ENCODE results near the gene HS3ST5.
"Not testable (repeated sequence)": the region's sequence is repeated elsewhere in the genome, so short reads cannot be mapped to it uniquely, and the experiment has no call there.

HS3ST5 gene

GRCh38 chr6:114187563-114187962 lies 155.3 kb downstream of the HS3ST5 start:
- no peak for DNase-seq

- DNase-seq, result no peak
Observed at GRCh38 chr6:114181664-114182063, 161.2 kb downstream of the HS3ST5 start.

- no peak for DNase-seq
Observed at GRCh38 chr6:114179411-114179810, 163.4 kb downstream of the HS3ST5 start.

GRCh38 chr6:114176726-114177125 lies 166.1 kb downstream of the HS3ST5 start:
- no peak for DNase-seq

DNA sequence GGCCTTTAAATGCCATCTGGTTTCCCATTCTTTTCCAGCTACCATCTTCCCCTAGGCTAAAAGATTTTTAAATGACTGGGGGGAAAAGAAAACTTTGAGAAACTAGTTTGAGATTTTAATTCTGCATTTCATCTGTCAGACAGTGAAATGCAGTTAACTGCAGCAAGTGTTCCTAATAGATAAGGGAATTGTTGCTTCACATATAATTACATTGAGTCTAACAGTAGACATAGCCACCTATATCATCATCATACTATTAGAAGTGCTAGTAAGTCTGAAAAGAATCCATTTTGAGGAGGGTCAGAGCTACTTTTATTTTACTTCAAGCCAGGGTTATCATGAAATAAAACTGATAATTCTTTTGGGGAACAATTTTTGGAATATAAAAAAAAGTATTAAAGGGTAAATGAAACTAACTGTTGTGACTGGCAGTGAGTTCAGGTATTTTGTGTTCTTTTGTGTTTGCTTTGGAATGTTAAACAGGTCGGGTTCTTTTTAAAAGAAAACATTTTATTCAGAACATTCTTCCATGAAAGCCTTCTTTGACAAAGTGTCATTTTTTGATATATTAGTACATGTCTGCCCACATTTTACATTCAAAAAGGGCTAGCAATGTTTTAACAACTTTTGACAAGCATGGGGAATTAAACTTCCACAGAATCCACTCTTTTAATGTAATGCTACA lies 170.1 kb downstream of the HS3ST5 start:
- no peak for DNase-seq

GRCh38 chr6:114171473-114171872 lies 171.3 kb downstream of the HS3ST5 start:
- no peak for DNase-seq

GRCh38 chr6:114170958-114171387 lies 171.8 kb downstream of the HS3ST5 start:
- DNase-seq, result no peak

DNA sequence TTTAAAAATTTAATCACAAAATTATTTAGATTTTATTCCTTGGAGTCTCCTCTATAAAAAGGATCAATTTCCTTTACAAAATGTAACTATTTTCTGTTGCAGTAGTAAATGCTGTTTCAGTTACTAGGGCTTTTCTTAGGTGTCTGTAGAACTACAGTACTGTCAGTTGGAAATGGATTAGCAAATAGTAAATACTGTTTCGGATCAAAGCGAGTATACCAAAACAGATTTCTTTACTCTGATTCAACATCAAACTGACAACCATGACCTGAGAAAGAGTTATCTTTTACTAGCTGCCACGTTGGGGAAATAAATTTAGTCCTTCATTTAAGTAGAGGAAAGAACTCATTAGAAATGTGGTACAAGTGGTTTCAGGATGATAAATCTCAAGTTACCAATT lies 172.5 kb downstream of the HS3ST5 start:
- no peak for DNase-seq

DNA sequence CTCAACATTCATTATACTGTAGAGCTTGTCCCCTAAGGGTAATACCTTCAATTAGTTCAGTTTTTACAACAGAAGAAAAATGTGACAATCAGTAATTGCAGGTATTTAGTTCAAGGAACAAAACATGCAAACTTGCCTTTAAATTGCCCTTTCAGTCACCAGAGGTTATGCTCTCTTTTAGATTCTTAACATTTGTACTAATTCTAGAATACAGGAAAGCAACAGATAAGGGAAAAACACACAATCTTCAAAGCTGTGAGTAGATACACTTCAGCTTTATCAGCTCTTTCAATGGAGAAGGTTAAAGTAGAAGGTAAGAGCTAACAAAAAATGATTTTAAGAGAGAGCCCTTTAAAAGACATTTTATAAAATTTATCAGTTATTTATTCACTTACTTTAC lies 173.1 kb downstream of the HS3ST5 start:
- no peak for DNase-seq

DNA sequence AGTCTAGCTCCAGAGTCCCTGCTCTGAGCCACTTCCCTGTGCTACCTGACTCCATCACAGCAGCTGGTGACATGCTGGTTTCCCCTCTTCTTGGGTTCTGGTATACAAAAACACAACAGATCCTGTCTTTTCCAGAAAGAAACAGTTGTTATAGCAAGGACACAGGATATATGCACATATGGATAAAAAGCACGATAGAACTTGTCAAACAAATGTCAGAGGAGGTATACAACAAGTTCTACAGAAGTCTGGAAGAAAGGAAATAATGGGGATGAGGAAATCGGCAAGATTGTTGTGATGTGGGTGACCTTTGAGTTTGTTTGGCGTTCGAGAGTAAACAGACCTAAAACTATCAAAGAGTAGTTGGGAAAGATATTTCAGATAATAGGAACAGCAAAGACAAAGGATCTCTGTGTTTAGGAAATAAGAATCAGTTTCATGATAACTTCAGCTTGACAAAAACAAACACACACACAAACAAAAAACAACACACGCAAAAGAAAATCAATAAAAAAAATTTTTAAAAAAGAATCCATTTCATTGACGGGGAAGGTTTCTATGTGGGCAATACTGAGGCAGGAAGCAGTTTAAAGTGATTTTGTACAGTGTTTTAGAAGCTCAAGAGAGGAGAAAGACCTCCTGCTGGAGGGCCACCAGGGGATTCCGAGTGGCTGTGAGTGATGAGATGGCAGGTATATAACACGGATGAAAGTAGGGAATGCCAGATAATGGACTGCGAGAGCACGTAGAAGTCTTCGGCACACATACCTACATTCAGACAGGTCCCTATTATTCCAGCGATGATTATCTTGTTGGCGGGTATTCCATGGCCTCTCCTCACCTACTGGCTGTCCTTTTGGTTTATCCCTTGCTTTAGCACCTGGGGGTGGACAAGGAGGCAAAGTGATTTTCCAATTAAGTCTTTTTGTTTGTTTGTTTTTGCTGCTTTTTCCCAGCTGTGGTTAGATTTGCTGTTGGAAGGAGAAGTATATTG lies 174.9 kb downstream of the HS3ST5 start:
- DNase-seq, result no peak

- no peak for DNase-seq
Observed at GRCh38 chr6:114164207-114164606, 178.6 kb downstream of the HS3ST5 start.

- no peak for DNase-seq
Observed at GRCh38 chr6:114162691-114163347, 180.0 kb downstream of the HS3ST5 start.

DNA sequence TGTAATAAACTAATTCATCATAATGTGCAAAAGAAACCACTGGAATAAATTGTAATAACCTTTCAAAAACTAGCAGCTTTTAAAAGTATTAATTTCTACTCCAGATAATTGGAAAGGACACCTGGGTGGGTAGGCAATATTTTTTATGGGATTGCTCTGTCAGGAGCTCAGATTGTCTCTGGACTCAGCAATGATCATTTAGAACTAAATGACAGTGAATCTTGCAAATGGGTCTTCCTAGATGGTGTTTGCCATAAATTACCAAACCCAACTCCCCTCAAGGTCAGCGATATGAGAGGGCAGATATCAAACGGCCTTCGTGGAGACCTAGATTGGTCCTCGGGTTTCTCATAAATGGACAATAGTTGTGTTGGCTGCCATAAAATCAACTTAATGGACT lies 181.9 kb downstream of the HS3ST5 start:
- DNase-seq, result no peak

DNA sequence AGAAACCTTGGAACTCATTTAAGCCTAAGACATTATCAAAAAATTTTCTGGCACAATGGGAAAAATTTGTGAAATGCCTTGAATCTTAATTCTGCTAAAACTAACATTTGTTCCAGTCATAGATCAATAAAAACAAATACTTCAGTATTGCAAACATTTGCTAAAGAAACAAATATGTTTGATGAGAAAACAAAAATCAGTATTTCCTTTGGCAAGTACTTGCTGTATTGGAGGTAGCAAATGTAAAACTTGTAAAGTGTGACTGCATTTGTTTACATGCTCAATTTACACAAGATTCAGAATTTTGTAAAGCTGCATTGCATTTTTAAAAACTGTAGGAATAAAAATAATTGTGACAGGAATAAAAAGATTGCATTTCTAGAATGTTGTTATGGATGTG lies 183.1 kb downstream of the HS3ST5 start:
- no peak for DNase-seq

- DNase-seq, result no peak
Observed at GRCh38 chr6:114158838-114159694, 183.8 kb downstream of the HS3ST5 start.

- DNase-seq, result no peak
Observed at GRCh38 chr6:114158411-114158810, 184.4 kb downstream of the HS3ST5 start.

DNA sequence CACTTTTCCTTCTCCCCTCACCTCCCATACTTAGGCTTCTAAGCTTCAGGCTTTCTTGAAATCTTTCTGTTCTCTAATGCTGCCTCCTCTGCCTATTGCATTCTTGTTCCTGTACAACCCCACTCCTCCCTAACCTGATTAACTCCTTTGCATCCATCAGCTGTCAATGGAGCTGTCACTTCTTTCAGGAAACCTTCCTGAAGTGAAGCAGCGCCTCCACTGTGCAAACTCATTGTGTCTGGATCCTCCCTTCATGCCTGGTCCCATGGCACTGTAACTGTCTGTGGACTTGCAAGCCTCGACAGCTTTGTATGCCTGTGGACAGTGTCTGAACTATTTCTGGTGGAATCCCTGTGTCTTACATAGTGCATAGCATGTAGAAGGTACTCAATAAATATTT lies 185.0 kb downstream of the HS3ST5 start:
- DNase-seq, result no peak

DNA sequence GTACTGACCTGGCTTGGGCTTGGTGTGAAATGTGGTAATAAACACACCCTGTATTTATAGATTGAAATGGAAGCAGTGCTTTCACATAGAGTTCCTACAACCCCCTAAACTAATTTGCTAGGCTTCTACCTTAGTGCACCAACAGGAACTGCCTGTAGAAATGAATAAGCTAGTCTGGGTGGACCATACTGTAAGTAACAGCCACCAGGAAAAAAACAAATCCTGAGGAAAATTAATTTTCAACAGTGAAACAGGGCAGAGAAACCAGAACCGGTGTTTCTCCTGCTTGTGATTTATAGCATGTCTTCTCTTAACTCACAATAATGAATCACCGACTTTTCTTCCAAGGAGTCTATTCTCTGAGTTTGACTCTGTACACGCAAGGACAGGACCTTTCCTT lies 187.1 kb downstream of the HS3ST5 start:
- no peak for DNase-seq

DNA sequence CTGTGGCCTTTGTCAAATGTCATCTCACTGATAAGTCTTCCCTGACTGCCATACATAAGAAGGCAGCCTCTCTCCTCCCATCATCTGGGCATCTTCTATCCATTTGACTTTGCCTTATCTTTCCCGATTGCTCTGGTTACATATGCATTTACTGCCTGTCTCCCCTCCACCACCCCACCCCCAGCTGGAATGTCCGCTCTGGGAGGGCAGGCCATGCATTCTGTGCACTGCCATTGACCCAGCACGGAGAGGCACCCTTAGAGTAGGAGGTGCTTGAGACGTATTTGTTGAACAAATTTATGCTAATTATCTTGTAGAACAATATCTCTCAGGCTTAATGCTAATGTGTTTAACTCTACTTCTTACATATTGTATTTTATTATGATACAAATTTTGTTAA lies 188.0 kb downstream of the HS3ST5 start:
- DNase-seq, result no peak

- no peak for DNase-seq
Observed at GRCh38 chr6:114153448-114153847, 189.4 kb downstream of the HS3ST5 start.

DNA sequence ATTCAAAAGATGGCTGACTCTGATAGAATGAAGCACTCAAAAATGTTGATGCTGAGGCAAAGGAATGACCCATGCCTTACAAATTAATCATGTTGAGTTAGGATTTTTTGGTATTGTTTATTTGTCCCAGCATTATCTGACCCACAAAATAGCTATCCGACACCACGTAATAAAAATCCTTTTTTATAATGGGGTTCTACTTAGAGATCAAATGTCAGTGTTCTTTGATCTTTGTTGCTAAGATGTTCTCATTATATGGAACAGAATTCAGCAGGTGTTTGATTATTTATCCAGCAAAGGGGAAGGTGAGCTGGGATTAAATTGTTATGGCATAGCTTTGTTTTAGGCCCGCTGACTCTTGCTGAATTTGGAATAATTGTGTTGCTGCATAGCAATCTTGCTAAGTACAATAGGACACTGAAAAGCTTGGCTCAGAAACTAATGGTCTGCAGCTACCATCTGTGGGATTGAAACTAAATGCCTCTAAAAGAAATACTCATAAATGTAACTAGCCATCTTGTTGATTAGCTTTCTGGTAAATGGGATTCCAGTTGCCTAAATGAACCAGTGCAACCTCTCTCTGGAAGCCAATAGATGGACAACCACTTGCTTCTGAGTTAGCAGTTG lies 191.6 kb downstream of the HS3ST5 start:
- no peak for DNase-seq

GRCh38 chr6:114149182-114149581 lies 193.6 kb downstream of the HS3ST5 start:
- DNase-seq, result not testable (repeated sequence)
